ENCODE data around the gene ADAMTSL3. TPM values are rescaled to one million over a fixed set of nuclear protein-coding genes. Genes with fewer than 3 reads are reported as not detected.

Gene ADAMTSL3
- total and polyA plus RNA-seq, 2 of the 4 experiments (the other 2 are of a cell fraction), result under 0.01 to 0.02 TPM

DNA sequence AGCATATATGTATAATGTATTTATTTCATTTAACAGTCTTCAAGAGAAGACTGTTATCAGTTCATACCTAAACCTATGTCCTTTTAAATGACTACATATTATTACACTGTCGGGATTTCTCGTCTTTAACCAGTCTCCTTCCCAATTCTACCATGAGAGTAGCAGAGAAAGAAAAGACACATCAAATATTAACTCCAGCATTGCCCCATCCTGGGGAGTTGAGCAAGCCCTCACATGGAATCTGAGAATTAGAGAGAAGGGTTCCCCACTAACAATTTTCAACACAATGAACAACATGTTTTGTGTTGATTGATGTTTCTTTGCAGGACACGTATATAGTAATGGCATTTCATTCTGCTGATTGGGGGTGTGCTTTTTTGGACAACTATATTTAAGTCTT is 257.4 kb downstream of the ADAMTSL3 start:
- dilution Hi-C loops (cut with HindIII; ENCODE audit: low sequenced_read_pairs, unreplicated experiment), result no loop called here
- H2BK20ac ChIP-seq (ENCODE audit: low read depth, low read length), result no peak overlapping the region

More for the DNA sequence above, 257.4 kb downstream of the ADAMTSL3 start:
- no peak overlapping the region for H2BK5ac ChIP-seq (ENCODE audit: low read depth, low read length, poor library complexity, severe bottlenecking)
- in situ Hi-C loops (cut with MboI; ENCODE audit: low sequenced_read_pairs), result no loop called here
- H4K20me1 ChIP-seq (ENCODE audit: insufficient read depth, low read length), result no peaks in the 10 kb centered on the region
- no peaks in the 10 kb centered on the region for H3K79me1 ChIP-seq (ENCODE audit: low read depth in 1 of 2, low read length in 2 of 2)
- TF ChIP-seq FOS (IDR thresholded peaks at IDR 0.05; ENCODE audit: low read depth, low read length), result no peak
- TF ChIP-seq MXI1 (IDR thresholded peaks at IDR 0.05; ENCODE audit: borderline replicate concordance, low read depth, low read length), result no peak
- TF ChIP-seq CHD1 (IDR thresholded peaks at IDR 0.05; ENCODE audit: low read depth, low read length), result no peak
- TF ChIP-seq MAFK (IDR thresholded peaks at IDR 0.05; ENCODE audit: low read depth, low read length), result no peak
- no peak for TF ChIP-seq POLR2A (IDR thresholded peaks at IDR 0.05; ENCODE audit: low read depth, low read length)
- no peak for TF ChIP-seq BHLHE40 (IDR thresholded peaks at IDR 0.05; ENCODE audit: low read depth, low read length)
- TF ChIP-seq, protein P1, sequence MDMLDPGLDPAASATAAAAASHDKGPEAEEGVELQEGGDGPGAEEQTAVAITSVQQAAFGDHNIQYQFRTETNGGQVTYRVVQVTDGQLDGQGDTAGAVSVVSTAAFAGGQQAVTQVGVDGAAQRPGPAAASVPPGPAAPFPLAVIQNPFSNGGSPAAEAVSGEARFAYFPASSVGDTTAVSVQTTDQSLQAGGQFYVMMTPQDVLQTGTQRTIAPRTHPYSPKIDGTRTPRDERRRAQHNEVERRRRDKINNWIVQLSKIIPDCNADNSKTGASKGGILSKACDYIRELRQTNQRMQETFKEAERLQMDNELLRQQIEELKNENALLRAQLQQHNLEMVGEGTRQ (IDR thresholded peaks at IDR 0.05; ENCODE audit: low read depth, low read length), result no peak
- no peak overlapping the region for H3K27ac ChIP-seq (ENCODE audit: insufficient read depth, low read length)
- no peaks in the 10 kb centered on the region for H3K9me1 ChIP-seq (ENCODE audit: insufficient read depth, low read length)
- no peak overlapping the region for H3K18ac ChIP-seq (ENCODE audit: low read depth, low read length)
- H3K9me3 ChIP-seq (ENCODE audit: control insufficient read depth, insufficient read depth, low read length), result no peaks in the 10 kb centered on the region; the same call in 1 of the 2 replicates
- no peak overlapping the region for H2AFZ ChIP-seq (replicated peaks; ENCODE audit: low read length, poor library complexity)
- no peak overlapping the region for H4K8ac ChIP-seq (ENCODE audit: low read depth in 2 of 2, low read length in 2 of 2)
- POLR2A ChIA-PET (ENCODE audit: unreplicated experiment), result no interaction called here
- no peak overlapping the region for H4K91ac ChIP-seq (ENCODE audit: insufficient read depth, low read depth, low read length)
- H3K14ac ChIP-seq (replicated peaks; ENCODE audit: low read depth, low read length), result no peak overlapping the region
- no peak overlapping the region for H2AK5ac ChIP-seq (ENCODE audit: low read depth, low read length)
- ATAC-seq (ENCODE audit: low read depth) (no peak), DNase-seq (no peak)
- CTCF ChIA-PET, result no interaction called here
- H2BK15ac ChIP-seq (ENCODE audit: low read depth, low read length), result no peak overlapping the region
- H3K4me3 ChIP-seq (ENCODE audit: insufficient read depth, low read depth, low read length), result no peak overlapping the region
- no peak overlapping the region for H3K56ac ChIP-seq (ENCODE audit: extremely low read depth, insufficient read depth, low read length)
- no CpG with 5 or more reads among the region's 3 CpGs for WGBS, 2 experiments (ENCODE audit: extremely low coverage in 2 of 2, insufficient read length in 1 of 2)
- no peak overlapping the region for H3K4ac ChIP-seq (ENCODE audit: low read depth, low read length)
- H2BK120ac ChIP-seq (ENCODE audit: low read depth, low read length), result no peak overlapping the region
- H4K5ac ChIP-seq (ENCODE audit: low read depth, low read length), result no peak overlapping the region
- intact Hi-C loops (cut with micrococcal nuclease), result no loop called here
- no peak overlapping the region for H3K9ac ChIP-seq (ENCODE audit: low read depth, low read length)
- no peaks in the 10 kb centered on the region for H3K4me1 ChIP-seq (ENCODE audit: control insufficient read depth, insufficient read depth, low read length)
- no peaks in the 10 kb centered on the region for H3K36me3 ChIP-seq (ENCODE audit: control insufficient read depth, insufficient read depth, low read length)
- H3K4me2 ChIP-seq (ENCODE audit: low read depth, low read length), result no peak overlapping the region
- H3K23ac ChIP-seq (ENCODE audit: low read depth, low read length), result no peak overlapping the region
- BruUV-seq (replicated peaks), result no TSS peak
- H3K27me3 ChIP-seq (ENCODE audit: control insufficient read depth, insufficient read depth, low read length), result no peaks in the 10 kb centered on the region
- no peak overlapping the region for H2AK9ac ChIP-seq (replicated peaks; ENCODE audit: low read depth, low read length, poor library complexity)
